SH-SY5Y (cell line): ENCODE results near the gene HMGB3.

Source experiments
- GATA2 ChIP-seq: IDR thresholded peaks from 2 replicates; pipeline ENCODE4 v1.6.1; 2011; ENCODE audit warnings: mild to moderate bottlenecking, low read depth, low read length
- GATA3 ChIP-seq: IDR thresholded peaks from 2 replicates; pipeline ENCODE4 v1.6.1; 2011; ENCODE audit warnings: low read depth, mild to moderate bottlenecking, low read length, moderate library complexity

DNA sequence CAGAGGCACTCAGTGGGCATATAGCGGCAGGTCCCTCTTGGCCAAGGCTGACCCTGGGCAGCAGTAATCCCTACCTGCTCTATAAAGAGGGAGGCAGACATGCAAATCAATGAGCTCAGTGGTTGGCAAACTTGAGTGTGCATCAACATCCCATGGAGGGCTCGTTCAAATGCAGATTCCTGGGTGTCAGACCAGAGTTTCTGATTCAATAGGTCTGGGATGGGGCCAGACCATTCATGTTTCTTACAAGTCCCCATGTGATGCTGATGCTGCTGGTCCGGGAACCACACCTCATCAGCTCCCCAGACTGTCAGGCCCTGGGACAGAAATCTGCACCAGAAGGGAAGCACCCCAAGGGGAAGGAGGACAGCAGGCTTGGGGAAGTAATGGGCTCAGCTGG, 38.9 kb upstream of the HMGB3 start:
- TF ChIP-seq GATA2 (no peak), GATA3 (no peak)
